H9 (cell line): ENCODE measurements around the gene ZFYVE28. TPM values are rescaled to one million over a fixed set of nuclear protein-coding genes. Genes with fewer than 3 reads are reported as not detected.

ENCODE experiments used
- DNase-seq: peaks from one replicate; pipeline ENCODE4 v3.0.0-alpha.2; 2017
- H2AFZ ChIP-seq: one replicate; pipeline ENCODE4 v1.6.1; 2013; ENCODE audit warnings: mild to moderate bottlenecking, low read length, control low read depth, moderate library complexity
- H2AK5ac ChIP-seq: 2 replicates; pipeline ENCODE4 v1.6.1; 2013; ENCODE audit warnings: low read length, control low read depth, mixed read lengths; ENCODE audit not compliant: insufficient read length
- H2BK120ac ChIP-seq: one replicate; pipeline ENCODE4 v1.6.1; 2013; ENCODE audit warnings: low read depth, mild to moderate bottlenecking, low read length, control low read depth, inconsistent platforms; ENCODE audit not compliant: poor library complexity, severe bottlenecking
- H2BK12ac ChIP-seq: 2 replicates; pipeline ENCODE4 v1.6.1; 2013; ENCODE audit warnings: low read length, control low read depth, mixed read lengths, low read depth; ENCODE audit not compliant: insufficient read length
- H2BK15ac ChIP-seq: 2 replicates; pipeline ENCODE4 v1.6.1; 2013; ENCODE audit warnings: low read depth, low read length, control low read depth
- H2BK20ac ChIP-seq: one replicate; pipeline ENCODE4 v1.6.1; 2013; ENCODE audit warnings: low read depth, mild to moderate bottlenecking, low read length, control low read depth, inconsistent platforms; ENCODE audit not compliant: poor library complexity, severe bottlenecking
- H2BK5ac ChIP-seq: 2 replicates; pipeline ENCODE4 v1.6.1; 2013; ENCODE audit warnings: low read length, control low read depth, mixed read lengths; ENCODE audit not compliant: insufficient read length
- H3K14ac ChIP-seq: 2 replicates; pipeline ENCODE4 v1.6.1; 2013; ENCODE audit warnings: low read length, control low read depth; ENCODE audit not compliant: insufficient read depth
- H3K18ac ChIP-seq: 2 replicates; pipeline ENCODE4 v1.6.1; 2013; ENCODE audit warnings: low read depth, mild to moderate bottlenecking, mixed read lengths, low read length, control low read depth; ENCODE audit not compliant: insufficient read length
- H3K23ac ChIP-seq: 2 replicates; pipeline ENCODE4 v1.6.1; 2013; ENCODE audit warnings: low read length, control low read depth, mixed read lengths, low read depth; ENCODE audit not compliant: insufficient read length
- H3K23me2 ChIP-seq: 2 replicates; pipeline ENCODE4 v1.6.1; 2013; ENCODE audit warnings: low read depth, mild to moderate bottlenecking, mixed read lengths, low read length, control low read depth; ENCODE audit not compliant: insufficient read length, poor library complexity, severe bottlenecking
- H3K27ac ChIP-seq: 2 replicates; pipeline ENCODE4 v1.5.1; 2013; ENCODE audit warnings: low read length, control low read depth, mixed read lengths, low read depth; ENCODE audit not compliant: insufficient read length
- H3K27me3 ChIP-seq: 2 replicates; pipeline ENCODE4 v1.6.1; 2013; ENCODE audit warnings: low read length, control low read depth, inconsistent platforms; ENCODE audit not compliant: insufficient read depth
- H3K4ac ChIP-seq: 2 replicates; pipeline ENCODE4 v1.6.1; 2013; ENCODE audit warnings: low read depth, mild to moderate bottlenecking, control low read depth, inconsistent platforms, low read length, moderate library complexity
- H3K4me1 ChIP-seq: 2 replicates; pipeline ENCODE4 v1.6.1; 2013; ENCODE audit warnings: low read length, control low read depth, inconsistent platforms; ENCODE audit not compliant: insufficient read depth
- H3K4me2 ChIP-seq: 2 replicates; pipeline ENCODE4 v1.6.1; 2013; ENCODE audit warnings: low read length, control low read depth, mixed read lengths; ENCODE audit not compliant: insufficient read length, insufficient read depth
- H3K56ac ChIP-seq: 2 replicates; pipeline ENCODE4 v1.6.1; 2013; ENCODE audit warnings: low read depth, mild to moderate bottlenecking, mixed read lengths, low read length, control low read depth; ENCODE audit not compliant: insufficient read length
- H3K79me1 ChIP-seq: 2 replicates; pipeline ENCODE4 v1.6.1; 2013; ENCODE audit warnings: low read depth, mild to moderate bottlenecking, moderate library complexity, low read length, control low read depth, inconsistent platforms; ENCODE audit not compliant: insufficient read depth, poor library complexity, severe bottlenecking
- H3K79me2 ChIP-seq: 2 replicates; pipeline ENCODE4 v1.6.1; 2013; ENCODE audit warnings: low read length, control low read depth, inconsistent platforms; ENCODE audit not compliant: insufficient read depth
- H3K9ac ChIP-seq: 2 replicates; pipeline ENCODE4 v1.6.1; 2013; ENCODE audit warnings: low read length, control low read depth, mixed read lengths; ENCODE audit not compliant: insufficient read length; ENCODE audit errors: extremely low read depth
- H3K9me3 ChIP-seq: one replicate; pipeline ENCODE4 v1.6.1; 2013; ENCODE audit warnings: low read depth, low read length, inconsistent platforms; ENCODE audit not compliant: control insufficient read depth
- H3T11ph ChIP-seq: one replicate; pipeline ENCODE4 v1.6.1; 2013; ENCODE audit warnings: mild to moderate bottlenecking, low read length, control low read depth, inconsistent platforms
- H4K20me1 ChIP-seq: one replicate; pipeline ENCODE4 v1.6.1; 2013; ENCODE audit not compliant: control insufficient read depth, insufficient read length, insufficient read depth
- H4K5ac ChIP-seq: 2 replicates; pipeline ENCODE4 v1.6.1; 2013; ENCODE audit warnings: low read depth, mild to moderate bottlenecking, mixed read lengths, low read length, control low read depth; ENCODE audit not compliant: insufficient read length
- H4K8ac ChIP-seq: replicated peaks from 2 replicates; pipeline ENCODE4 v1.6.1; 2013; ENCODE audit warnings: low read length, control low read depth, mixed read lengths, low read depth; ENCODE audit not compliant: insufficient read length
- H4K91ac ChIP-seq: 2 replicates; pipeline ENCODE4 v1.6.1; 2013; ENCODE audit warnings: low read depth, mild to moderate bottlenecking, moderate library complexity, mixed read lengths, low read length, control low read depth; ENCODE audit not compliant: insufficient read length
- H3K27ac Mint-ChIP-seq, 3 experiments: 2 replicates in 2 of 3; 3 replicates in 1 of 3; pipeline ENCODE4 v1.8.0; 2020 to 2021; ENCODE audit warnings: mixed read lengths in 3 of 3, mild to moderate bottlenecking in 1 of 3, moderate library complexity in 1 of 3
- H3K27me3 Mint-ChIP-seq: 2 replicates; pipeline ENCODE4 v1.8.0; 2021; ENCODE audit warnings: low read depth, mild to moderate bottlenecking, moderate library complexity, mixed read lengths
- H3K36me3 Mint-ChIP-seq, 3 experiments: 2 replicates in 2 of 3; 3 replicates in 1 of 3; pipeline ENCODE4 v1.8.0; 2020 to 2021; ENCODE audit warnings: low read depth in 3 of 3, mixed read lengths in 3 of 3; ENCODE audit not compliant: insufficient read depth in 1 of 3
- H3K4me1 Mint-ChIP-seq, 2 experiments: 2 replicates each; pipeline ENCODE4 v1.8.0; 2020; ENCODE audit warnings: mixed read lengths in 2 of 2
- H3K4me3 Mint-ChIP-seq, 2 experiments: 2 replicates in 1 of 2; 3 replicates in 1 of 2; pipeline ENCODE4 v1.8.0; 2020 to 2021; ENCODE audit warnings: mild to moderate bottlenecking in 2 of 2, mixed read lengths in 2 of 2, moderate library complexity in 1 of 2
- H3K9me3 Mint-ChIP-seq, 2 experiments: 2 replicates in 1 of 2; 3 replicates in 1 of 2; pipeline ENCODE4 v1.8.0; 2020; ENCODE audit warnings: mild to moderate bottlenecking in 2 of 2, mixed read lengths in 2 of 2, moderate library complexity in 1 of 2
- CTCF ChIP-seq: fragments of 200-600 bp; sonication (generic); conservative IDR thresholded peaks from 3 replicates; pipeline ENCODE4 v1.8.0; 2021; ENCODE audit warnings: antibody characterized with exemption, mild to moderate bottlenecking
- WGBS: extraction: QIAGEN DNeasy Blood & Tissue Kit; methylation state at CpG from one replicate; pipeline ENCODE4 v1.1.7; 2013; ENCODE audit warnings: missing lambda C conversion rate, low lambda C conversion rate, mixed read lengths; ENCODE audit not compliant: insufficient read length; ENCODE audit errors: extremely low coverage; 5-methylcytosine and 5-hydroxymethylcytosine counted together
- total RNA-seq: library from RNA; stranded (reverse); gene quantifications from 2 replicates; pipeline ENCODE4 v1.2.1, GENCODE V29; 2021

Gene ZFYVE28
- total RNA-seq, 1 experiment from 2014 or later, result 0.98 TPM

- H3K4ac ChIP-seq, result no peak overlapping the region
- Mint-ChIP-seq H3K27ac (peak overlapping the region in 2 of 3 experiments; percentile 20 to 23; a peak in 2 of 7 replicates), H3K27me3 (no peaks in the 10 kb centered on the region; the same call in none of the 2 replicates), H3K4me1 (peaks cover 3 to 12% of the 10 kb centered on the region in 2 experiments; a peak in 3 of 4 replicates), H3K9me3 (peaks cover 6 to 8% of the 10 kb centered on the region in 2 experiments), H3K36me3 (peaks cover 0 to 4% (median 2%) of the 10 kb centered on the region in 3 experiments; a peak in 2 of 7 replicates), H3K4me3 (no peak overlapping the region; a peak in 1 of 5 replicates)
- no peaks in the 10 kb centered on the region for H4K20me1 ChIP-seq
- no peaks in the 10 kb centered on the region for H3K4me1 ChIP-seq
- H3K18ac ChIP-seq, result no peak overlapping the region
- no peaks in the 10 kb centered on the region for H3K27me3 ChIP-seq
- H3K23me2 ChIP-seq, result no peaks in the 10 kb centered on the region
- H2BK15ac ChIP-seq, result no peak overlapping the region
- no CpG with 5 or more reads among the region's 9 CpGs for WGBS
- H2AK5ac ChIP-seq, result no peak overlapping the region
- H3K9ac ChIP-seq, result no peak overlapping the region
- no peak overlapping the region for H3K56ac ChIP-seq
- H4K5ac ChIP-seq, result no peak overlapping the region
- no peak overlapping the region for H3K27ac ChIP-seq
- TF ChIP-seq CTCF, result no peak; the same call in 2 of the 3 replicates
- no peaks in the 10 kb centered on the region for H3K79me2 ChIP-seq
- no peak overlapping the region for H3K4me2 ChIP-seq
- H3K9me3 ChIP-seq, result no peaks in the 10 kb centered on the region
- H3K23ac ChIP-seq, result no peak overlapping the region
- no peak overlapping the region; the same call in 1 of the 2 replicates for H3K14ac ChIP-seq
- H3K79me1 ChIP-seq, result no peaks in the 10 kb centered on the region
- DNase-seq, result peak; percentile 35
- no peak overlapping the region for H4K8ac ChIP-seq
- no peak overlapping the region for H2BK5ac ChIP-seq
- no peak overlapping the region for H2BK20ac ChIP-seq
- no peak overlapping the region for H2BK120ac ChIP-seq
- H3T11ph ChIP-seq, result no peak overlapping the region
- H4K91ac ChIP-seq, result no peak overlapping the region
- H2BK12ac ChIP-seq, result no peak overlapping the region
- no peak overlapping the region for H2AFZ ChIP-seq
Measured at GRCh38 chr4:2295500-2295899, 122.9 kb downstream of the ZFYVE28 start.
